Smooth muscle cell (in vitro differentiated cells): ENCODE results near the gene AJM1. TPM values are rescaled to one million over a fixed set of nuclear protein-coding genes. Genes with fewer than 3 reads are reported as not detected.
"Not testable (repeated sequence)": the region's sequence is repeated elsewhere in the genome, so short reads cannot be mapped to it uniquely, and the experiment has no call there.

Experiments used
- DNase-seq: peaks from one replicate; lab custom pipeline; 2025; ENCODE audit not compliant: unreplicated experiment; lab: John Stamatoyannopoulos, UW
- H2AFZ ChIP-seq: fragments of 200-600 bp; sonication (generic); 2 replicates; pipeline ENCODE4 v1.6.0; 2016; ENCODE audit warnings: antibody characterized with exemption, low read depth, mild to moderate bottlenecking
- H3F3A ChIP-seq: fragments of 200-600 bp; sonication (generic); 2 replicates; pipeline ENCODE4 v1.6.0; 2017; ENCODE audit warnings: antibody characterized with exemption, low read depth
- H3K27ac ChIP-seq: fragments of 200-600 bp; sonication (generic); 2 replicates; pipeline ENCODE4 v1.5.1; 2016; ENCODE audit warnings: low read depth, mild to moderate bottlenecking
- H3K27me3 ChIP-seq: fragments of 200-600 bp; sonication (generic); 2 replicates; pipeline ENCODE4 v1.6.1; 2016; ENCODE audit warnings: low read depth, mild to moderate bottlenecking
- H3K36me3 ChIP-seq: fragments of 200-600 bp; sonication (generic); 2 replicates; pipeline ENCODE4 v1.5.1; 2016; ENCODE audit warnings: low read depth
- H3K4me1 ChIP-seq: fragments of 200-600 bp; sonication (generic); 2 replicates; pipeline ENCODE4 v1.5.1; 2016; ENCODE audit warnings: low read depth
- H3K4me2 ChIP-seq: fragments of 200-600 bp; sonication (generic); 2 replicates; pipeline ENCODE4 v1.6.0; 2016; ENCODE audit warnings: mild to moderate bottlenecking
- H3K4me3 ChIP-seq: fragments of 200-600 bp; sonication (generic); 2 replicates; pipeline ENCODE4 v1.5.1; 2016; ENCODE audit warnings: mild to moderate bottlenecking
- H3K79me2 ChIP-seq: fragments of 200-600 bp; sonication (generic); 2 replicates; pipeline ENCODE4 v1.6.0; 2016; ENCODE audit warnings: low read depth, mild to moderate bottlenecking
- H3K9ac ChIP-seq: fragments of 200-600 bp; sonication (generic); 2 replicates; pipeline ENCODE4 v1.6.0; 2016; ENCODE audit warnings: low read depth
- H3K9me3 ChIP-seq: fragments of 200-600 bp; sonication (generic); replicated peaks from 2 replicates; pipeline ENCODE4 v1.5.1; 2016; ENCODE audit warnings: low read depth
- H4K20me1 ChIP-seq: fragments of 200-600 bp; sonication (generic); 2 replicates; pipeline ENCODE4 v1.6.0; 2016; ENCODE audit warnings: low read depth
- WGBS: methylation state at CpG from one replicate; pipeline ENCODE4 v1.1.7; 2016; ENCODE audit warnings: low lambda C conversion rate; 5-methylcytosine and 5-hydroxymethylcytosine counted together
- polyA plus RNA-seq: library from polyadenylated mRNA; unstranded; fragments of >200 nt; fragmentation: Nextera tagmentation; extraction: Ambion mirVana; gene quantifications from 2 replicates; pipeline ENCODE4 v1.2.1, GENCODE V29; 2016
- total RNA-seq: library from RNA; depleted of rRNA; stranded (reverse); fragments of >200 nt; gene quantifications from 2 replicates; pipeline ENCODE4 v1.2.3, GENCODE V29; 2014
- TF ChIP-seq, protein P1 (sequence below): fragments of 200-600 bp; sonication (generic); IDR thresholded peaks from 2 replicates; pipeline ENCODE4 v1.5.1; 2017; ENCODE audit warnings: borderline replicate concordance, mild to moderate bottlenecking, antibody characterized with exemption; ENCODE audit not compliant: insufficient read depth, poor library complexity, severe bottlenecking

The AJM1 gene
- total and polyA plus RNA-seq, 2 experiments from 2014 or later: 1.8 to 2.9 TPM

GRCh38 chr9:136867480-136867879, 25.2 kb downstream of the AJM1 start:
- 98% methylated on average over 18 of the region's 18 CpGs for WGBS
- Histone ChIP-seq H2AFZ (no peak overlapping the region), H3F3A (peaks cover 11% of the 10 kb centered on the region), H3K4me3 (no peak overlapping the region), H3K4me2 (peak overlapping the region; percentile 94), H3K27me3 (no peaks in the 10 kb centered on the region), H3K27ac (no peak overlapping the region), H3K4me1 (no peaks in the 10 kb centered on the region), H3K79me2 (peaks cover 35% of the 10 kb centered on the region), H4K20me1 (peaks cover 17% of the 10 kb centered on the region), H3K9ac (no peak overlapping the region), H3K9me3 (no peaks in the 10 kb centered on the region), H3K36me3 (no peaks in the 10 kb centered on the region)
- DNase-seq: no peak
- TF ChIP-seq, protein P1, sequence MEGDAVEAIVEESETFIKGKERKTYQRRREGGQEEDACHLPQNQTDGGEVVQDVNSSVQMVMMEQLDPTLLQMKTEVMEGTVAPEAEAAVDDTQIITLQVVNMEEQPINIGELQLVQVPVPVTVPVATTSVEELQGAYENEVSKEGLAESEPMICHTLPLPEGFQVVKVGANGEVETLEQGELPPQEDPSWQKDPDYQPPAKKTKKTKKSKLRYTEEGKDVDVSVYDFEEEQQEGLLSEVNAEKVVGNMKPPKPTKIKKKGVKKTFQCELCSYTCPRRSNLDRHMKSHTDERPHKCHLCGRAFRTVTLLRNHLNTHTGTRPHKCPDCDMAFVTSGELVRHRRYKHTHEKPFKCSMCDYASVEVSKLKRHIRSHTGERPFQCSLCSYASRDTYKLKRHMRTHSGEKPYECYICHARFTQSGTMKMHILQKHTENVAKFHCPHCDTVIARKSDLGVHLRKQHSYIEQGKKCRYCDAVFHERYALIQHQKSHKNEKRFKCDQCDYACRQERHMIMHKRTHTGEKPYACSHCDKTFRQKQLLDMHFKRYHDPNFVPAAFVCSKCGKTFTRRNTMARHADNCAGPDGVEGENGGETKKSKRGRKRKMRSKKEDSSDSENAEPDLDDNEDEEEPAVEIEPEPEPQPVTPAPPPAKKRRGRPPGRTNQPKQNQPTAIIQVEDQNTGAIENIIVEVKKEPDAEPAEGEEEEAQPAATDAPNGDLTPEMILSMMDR: no peak

- H3K4me1 ChIP-seq: no peaks in the 10 kb centered on the region
- DNase-seq: no peak
- no peak overlapping the region for H3K4me3 ChIP-seq
- H3K79me2 ChIP-seq: peaks cover 35% of the 10 kb centered on the region
- H3K27me3 ChIP-seq: no peaks in the 10 kb centered on the region
- H4K20me1 ChIP-seq: peaks cover 17% of the 10 kb centered on the region
- H3K9ac ChIP-seq: no peak overlapping the region
- H3F3A ChIP-seq: peaks cover 11% of the 10 kb centered on the region
- H3K36me3 ChIP-seq: no peaks in the 10 kb centered on the region
- H3K4me2 ChIP-seq: no peak overlapping the region
- no peak overlapping the region for H2AFZ ChIP-seq
- peaks cover 4% of the 10 kb centered on the region for H3K9me3 ChIP-seq
- WGBS: 98% methylated on average over 18 of the region's 18 CpGs
- no peak overlapping the region for H3K27ac ChIP-seq
- TF ChIP-seq, protein P1: no peak
Measured at GRCh38 chr9:136867917-136868316, 25.6 kb downstream of the AJM1 start.

- no peak for DNase-seq
- Histone ChIP-seq H3F3A (peaks cover 11% of the 10 kb centered on the region), H3K36me3 (no peaks in the 10 kb centered on the region), H3K27me3 (no peaks in the 10 kb centered on the region), H4K20me1 (peaks cover 17% of the 10 kb centered on the region), H3K9me3 (peaks cover 4% of the 10 kb centered on the region), H2AFZ (no peak overlapping the region), H3K79me2 (peaks cover 34% of the 10 kb centered on the region), H3K4me3 (no peak overlapping the region), H3K4me2 (no peak overlapping the region), H3K4me1 (no peaks in the 10 kb centered on the region), H3K9ac (no peak overlapping the region), H3K27ac (no peak overlapping the region)
- TF ChIP-seq, protein P1: no peak
- WGBS: 96% methylated on average over 11 of the region's 11 CpGs
Measured at GRCh38 chr9:136868644-136869043, 26.4 kb downstream of the AJM1 start.

DNA sequence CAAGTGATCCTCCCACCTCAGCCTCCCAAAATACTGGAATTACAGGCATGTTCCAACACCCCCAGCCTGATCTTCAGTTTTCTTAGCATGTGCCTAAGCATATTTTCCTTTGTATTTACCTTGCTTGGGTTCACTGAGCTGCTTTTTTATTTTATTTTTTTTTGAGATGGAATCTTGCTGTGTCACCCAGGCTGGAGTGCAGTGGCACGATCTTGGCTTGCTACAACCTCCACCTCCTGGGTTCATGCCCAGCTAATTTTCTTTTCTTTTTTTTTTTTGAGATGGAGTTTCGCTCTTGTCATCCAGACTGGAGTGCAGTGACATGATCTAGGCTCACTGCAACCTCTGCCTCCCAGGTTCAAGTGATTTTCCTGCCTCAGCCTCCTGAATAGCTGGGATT, 27.3 kb downstream of the AJM1 start:
- Histone ChIP-seq H3K79me2 (peaks cover 24% of the 10 kb centered on the region), H3F3A (peaks cover 11% of the 10 kb centered on the region)
- not testable (repeated sequence) for H2AFZ ChIP-seq, H3K9ac ChIP-seq, H3K27me3 ChIP-seq, DNase-seq, H3K4me1 ChIP-seq, H3K4me2 ChIP-seq, H3K9me3 ChIP-seq, H3K36me3 ChIP-seq, H3K27ac ChIP-seq, H3K4me3 ChIP-seq, H4K20me1 ChIP-seq
- 98% methylated on average over 2 of the region's 2 CpGs for WGBS
